K562 (cell line): ENCODE data around the gene MAST1. TPM values are rescaled to one million over a fixed set of nuclear protein-coding genes. Genes with fewer than 3 reads are reported as not detected.

Experiments used
- ATAC-seq: fragments of 200-7000 bp; cut with Tn5 transposase; 3 replicates; pipeline ENCODE4 v1.9.1; 2020; ENCODE audit warnings: moderate library complexity
- BruUV-seq: library from RNA; stranded (reverse); fragments of 400-500 nt; replicated peaks from 2 replicates; lab custom pipeline; 2021; lab: Mats Ljungman, UMichigan
- CTCF ChIA-PET: fragments of 300-600 bp; formaldehyde crosslinking; extraction: SDS; loops from one replicate; lab custom pipeline; 2021; ENCODE audit warnings: low intra/inter-chr PET ratio; lab: Yijun Ruan, JAX
- POLR2A ChIA-PET: fragments of 300-600, 350-650 bp; sonication (Branson Sonifier 250); formaldehyde crosslinking; extraction: SDS; loops from one replicate; lab custom pipeline; 2021; ENCODE audit warnings: antibody characterized with exemption, inconsistent platforms; lab: Yijun Ruan, JAX
- DNase-seq, 4 experiments: peaks; one replicate each; pipeline versions ENCODE4 v3.0.0 to v3.0.0-alpha.2; 2011 to 2018; ENCODE audit warnings: low spot score in 3 of 4, mixed read lengths in 3 of 4; ENCODE audit errors: extremely low read depth in 1 of 4
- FAIRE-seq: peaks from 2 replicates; lab custom pipeline; 2011; peaks lifted over from hg19 to GRCh38; lab: Jason Lieb, UNC
- H2AFZ ChIP-seq: 2 replicates; pipeline ENCODE4 v1.6.0; 2011; ENCODE audit warnings: low read depth, low read length, control low read depth, inconsistent platforms
- H3K27ac ChIP-seq: fragments of 200-600 bp; 3 replicates; pipeline ENCODE4 v1.8.0; 2011; ENCODE audit warnings: low read depth, mild to moderate bottlenecking, control low read depth, inconsistent platforms, low read length, moderate library complexity, mixed read lengths; ENCODE audit errors: extremely low read depth
- H3K27me3 ChIP-seq, 2 experiments: fragments of 300-600 bp in 1 of 2; 2 replicates in 1 of 2; 3 replicates in 1 of 2; pipeline versions ENCODE4 v1.6.0 to v1.8.0; 2011; ENCODE audit warnings: inconsistent platforms in 2 of 2, low read length in 2 of 2, mild to moderate bottlenecking in 1 of 2, mixed read lengths in 1 of 2, moderate library complexity in 1 of 2; ENCODE audit not compliant: control insufficient read depth in 2 of 2, insufficient read depth in 2 of 2
- H3K36me3 ChIP-seq: fragments of 300-600 bp; 3 replicates; pipeline ENCODE4 v1.8.0; 2011; ENCODE audit warnings: mild to moderate bottlenecking, low read length, inconsistent platforms; ENCODE audit not compliant: control insufficient read depth, insufficient read depth
- H3K4me1 ChIP-seq, 2 experiments: fragments of 200-600 bp in 1 of 2; replicated peaks in 1 of 2; 2 replicates in 1 of 2; 3 replicates in 1 of 2; pipeline versions ENCODE4 v1.5.1 to v1.8.0; 2011; ENCODE audit warnings: inconsistent platforms in 2 of 2, low read length in 2 of 2, mild to moderate bottlenecking in 1 of 2, mixed read lengths in 1 of 2, moderate library complexity in 1 of 2; ENCODE audit not compliant: control insufficient read depth in 2 of 2, insufficient read depth in 2 of 2
- H3K4me2 ChIP-seq: 2 replicates; pipeline ENCODE4 v1.6.1; 2011; ENCODE audit warnings: low read length, control low read depth, inconsistent platforms, mixed read lengths; ENCODE audit not compliant: insufficient read depth
- H3K4me3 ChIP-seq: fragments of 200-600 bp; sonication (generic), shearing (Covaris generic); 2 replicates; pipeline ENCODE4 v1.5.1; 2016; ENCODE audit warnings: control low read depth, inconsistent platforms
- H3K79me2 ChIP-seq: fragments of 200-600 bp; 3 replicates; pipeline ENCODE4 v1.8.0; 2011; ENCODE audit warnings: low read length, inconsistent platforms; ENCODE audit not compliant: control insufficient read depth, insufficient read depth
- H3K9ac ChIP-seq, 2 experiments: 2 replicates each; pipeline versions ENCODE4 v1.6.0 to v1.6.1; 2011; ENCODE audit warnings: low read depth in 2 of 2, low read length in 2 of 2, control low read depth in 1 of 2, inconsistent platforms in 1 of 2, mild to moderate bottlenecking in 1 of 2, mixed read lengths in 1 of 2; ENCODE audit not compliant: insufficient read depth in 1 of 2
- H3K9me1 ChIP-seq: one replicate; pipeline ENCODE4 v1.6.0; 2011; ENCODE audit warnings: inconsistent platforms, mild to moderate bottlenecking, low read length, moderate library complexity; ENCODE audit not compliant: control insufficient read depth, insufficient read depth
- H3K9me3 ChIP-seq: replicated peaks from 2 replicates; pipeline ENCODE4 v1.5.1; 2011; ENCODE audit warnings: low read depth, low read length, inconsistent platforms; ENCODE audit not compliant: control insufficient read depth, insufficient read depth
- H4K20me1 ChIP-seq: replicated peaks from 2 replicates; pipeline ENCODE4 v1.6.1; 2011; ENCODE audit warnings: low read length, inconsistent platforms, mixed read lengths; ENCODE audit not compliant: control insufficient read depth, insufficient read depth
- BACH1 ChIP-seq: fragments of 200-800 bp; sonication (Bioruptor generic); IDR thresholded peaks from 2 replicates; pipeline ENCODE4 v1.6.1; 2016; ENCODE audit warnings: missing genetic modification characterization, missing compliant biosample characterization
- ETV1 ChIP-seq: fragments of 450-650 bp; conservative IDR thresholded peaks from 2 replicates; pipeline ENCODE4 v1.6.1; 2016; ENCODE audit warnings: missing genetic modification characterization, control low read depth, low read depth, missing compliant biosample characterization
- EZH2 ChIP-seq: IDR thresholded peaks from 2 replicates; pipeline ENCODE4 v1.6.1; 2012; ENCODE audit warnings: low read depth, mild to moderate bottlenecking, inconsistent platforms, low read length, borderline replicate concordance
- MCM5 ChIP-seq: fragments of 450-650 bp; IDR thresholded peaks from 2 replicates; pipeline ENCODE4 v1.6.1; 2016; ENCODE audit warnings: low read depth
- NFATC3 ChIP-seq: fragments of 450-650 bp; IDR thresholded peaks from 2 replicates; pipeline ENCODE4 v1.6.1; 2017; ENCODE audit warnings: mild to moderate bottlenecking
- PYGO2 ChIP-seq: fragments of 450-650 bp; IDR thresholded peaks from 2 replicates; pipeline ENCODE4 v1.6.1; 2016; ENCODE audit warnings: mild to moderate bottlenecking, missing genetic modification characterization, moderate library complexity, missing compliant biosample characterization
- SETDB1 ChIP-seq: IDR thresholded peaks from one replicate; pipeline ENCODE4 v1.6.1; 2012; ENCODE audit warnings: low read length, control low read depth, inconsistent platforms
- TAF1 ChIP-seq: IDR thresholded peaks from 2 replicates; pipeline ENCODE4 v1.6.1; 2011; ENCODE audit warnings: mild to moderate bottlenecking, low read length, moderate library complexity; ENCODE audit not compliant: insufficient read depth, control insufficient read depth, severe bottlenecking; ENCODE audit errors: extremely low read depth
- XRCC3 ChIP-seq: fragments of 450-650 bp; IDR thresholded peaks from 2 replicates; pipeline ENCODE4 v1.6.1; 2017; ENCODE audit warnings: mild to moderate bottlenecking, moderate library complexity
- ZNF717 ChIP-seq: fragments of 250-450 bp; sonication (Bioruptor Pico); IDR thresholded peaks from 2 replicates; pipeline ENCODE4 v1.5.0; 2021
- WGBS: fragments of 100-300 bp; shearing (Covaris generic); methylation state at CpG from one replicate; pipeline ENCODE4 v1.1.6; 2016; ENCODE audit warnings: low coverage, mixed read lengths; ENCODE audit not compliant: insufficient coverage; ENCODE audit errors: missing lambda C conversion rate; 5-methylcytosine and 5-hydroxymethylcytosine counted together
- in situ Hi-C: fragments of 300-500 bp; cut with MboI; formaldehyde crosslinking; loops from 4 replicates; pipeline ENCODE4 v1.15.0; 2018; ENCODE audit warnings: inconsistent platforms, mixed read lengths
- intact Hi-C: fragments of 100-400 bp; cut with micrococcal nuclease; formaldehyde crosslinking; loops from 2 replicates; pipeline ENCODE4 v1.14.2; 2022
- polyA plus RNA-seq, 8 experiments: library from polyadenylated mRNA; depleted of rRNA in 4 of 8; stranded (reverse) in 5 of 8; unstranded in 3 of 8; fragments of >200 nt; fragmentation: Nextera tagmentation in 2 of 8; fragmentation: Illumina TruSeq in 1 of 8; extraction: Ambion mirVana in 2 of 8; extraction: Trizol in 1 of 8; gene quantifications; 2 replicates each; pipeline versions ENCODE4 v1.2.1 to v1.2.3, GENCODE V29; 2011 to 2014; ENCODE audit warnings: inconsistent platforms in 1 of 8, missing spikeins in 1 of 8
- total RNA-seq, 7 experiments: library from RNA; depleted of rRNA in 6 of 7; stranded (reverse); fragments of >200 nt in 6 of 7; fragmentation: Illumina TruSeq in 2 of 7; extraction: Trizol in 2 of 7; gene quantifications; 2 replicates each; pipeline versions ENCODE4 v1.2.1 to v1.2.3, GENCODE V29; 2011 to 2021; ENCODE audit warnings: low replicate concordance in 1 of 7
- TF ChIP-seq, protein P1 (sequence below), 2 experiments: fragments of 450-650 bp; conservative IDR thresholded peaks; 2 replicates each; pipeline ENCODE4 v1.6.1; 2017; ENCODE audit warnings: mild to moderate bottlenecking in 2 of 2, moderate library complexity in 2 of 2
- TF ChIP-seq, protein P2 (sequence below), 2 experiments: fragments of 450-650 bp in 1 of 2; sonication (generic) in 1 of 2; formaldehyde crosslinking in 1 of 2; IDR thresholded peaks in 1 of 2; conservative IDR thresholded peaks in 1 of 2; 2 replicates each; pipeline versions ENCODE4 v1.6.1 to v1.8.1; 2016 to 2023; ENCODE audit warnings: mild to moderate bottlenecking in 2 of 2, moderate library complexity in 2 of 2, inconsistent platforms in 1 of 2, missing genetic modification reagents in 1 of 2
- TF ChIP-seq, protein P3 (sequence below): sonication (generic); formaldehyde crosslinking; IDR thresholded peaks from 2 replicates; pipeline ENCODE4 v1.8.1; 2022; ENCODE audit warnings: missing genetic modification reagents
- TF ChIP-seq, protein P4 (sequence below): IDR thresholded peaks from 2 replicates; pipeline ENCODE4 v1.6.1; 2012; ENCODE audit warnings: low read depth, low read length, improper control_type of control experiment, borderline replicate concordance

The MAST1 gene
- total and polyA plus RNA-seq, 9 of the 15 experiments (the other 6 are each of a cell fraction or from before 2014, with no cell fraction given), result 0.48 to 10.3 (median 3.9) TPM

DNA sequence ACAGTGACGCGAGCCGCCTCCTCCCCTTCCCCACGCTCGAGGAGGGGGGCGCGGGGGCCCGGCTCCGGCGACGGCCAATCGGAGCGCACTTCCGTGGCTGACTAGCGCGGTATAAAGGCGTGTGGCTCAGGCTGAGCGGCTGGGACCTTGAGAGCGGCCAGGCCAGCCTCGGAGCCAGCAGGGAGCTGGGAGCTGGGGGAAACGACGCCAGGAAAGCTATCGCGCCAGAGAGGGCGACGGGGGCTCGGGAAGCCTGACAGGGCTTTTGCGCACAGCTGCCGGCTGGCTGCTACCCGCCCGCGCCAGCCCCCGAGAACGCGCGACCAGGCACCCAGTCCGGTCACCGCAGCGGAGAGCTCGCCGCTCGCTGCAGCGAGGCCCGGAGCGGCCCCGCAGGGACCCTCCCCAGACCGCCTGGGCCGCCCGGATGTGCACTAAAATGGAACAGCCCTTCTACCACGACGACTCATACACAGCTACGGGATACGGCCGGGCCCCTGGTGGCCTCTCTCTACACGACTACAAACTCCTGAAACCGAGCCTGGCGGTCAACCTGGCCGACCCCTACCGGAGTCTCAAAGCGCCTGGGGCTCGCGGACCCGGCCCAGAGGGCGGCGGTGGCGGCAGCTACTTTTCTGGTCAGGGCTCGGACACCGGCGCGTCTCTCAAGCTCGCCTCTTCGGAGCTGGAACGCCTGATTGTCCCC lies 46.8 kb upstream of the MAST1 start, which contains the start of gene JUNB:
JUNB (plus strand) TSS at position 142 of the 706 bp plus-strand sequence; CDS start at position 428, 286 bp downstream.
- in situ Hi-C loops, result no loop called here
- FAIRE-seq (peak; percentile 83), DNase-seq (peak; percentile 80 to 98 (median 88)), ATAC-seq (peak; percentile 78)
- H3K79me2 ChIP-seq, result peaks cover 36% of the 10 kb centered on the region
- peak within 1 kb of the TSS; percentile 83 for H3K4me3 ChIP-seq
- H4K20me1 ChIP-seq, result peaks cover 13% of the 10 kb centered on the region; the same call in 1 of the 2 replicates
- H3K9ac ChIP-seq, result peak within 1 kb of the TSS; percentile 89 to 97
- H3K27ac ChIP-seq, result peak within 1 kb of the TSS; percentile 89
- H3K9me3 ChIP-seq, result no peaks in the 10 kb centered on the region
- H2AFZ ChIP-seq, result peak within 1 kb of the TSS; percentile 58
- H3K4me1 ChIP-seq, result peaks cover 41 to 78% of the 10 kb centered on the region in 2 experiments
- no peaks in the 10 kb centered on the region for H3K9me1 ChIP-seq
- H3K4me2 ChIP-seq, result peak within 1 kb of the TSS; percentile 96
- POLR2A ChIA-PET, result interaction anchor here (0.5 to 3.6 kb wide), 30 partner anchors 9 to 1055 kb away, joined by 3 to 44 read pairs (median 4); partner anchors contain the start of genes DHPS, DNASE2, GET3 and MAN2B1
- no peaks in the 10 kb centered on the region for H3K27me3 ChIP-seq
- TSS peak; percentile 23 for BruUV-seq
- intact Hi-C loops, result loop anchor here (10.0 kb wide), 1 partner anchor 227 kb away; no protein-coding TSS in a partner anchor
- WGBS, result under 1% methylated on average over 65 of the region's 73 CpGs
- H3K36me3 ChIP-seq, result no peaks in the 10 kb centered on the region
- CTCF ChIA-PET, result no interaction called here
- TF ChIP-seq ETV1 (tag) (peak; percentile 75), PYGO2 (tag) (no peak), TAF1 (peak; percentile 99), MCM5 (no peak), NFATC3 (peak; percentile 53; the same call in 1 of the 2 replicates), EZH2 (no peak), ZNF717 (CRISPR knock-in tag) (no peak), SETDB1 (peak; percentile 57), BACH1 (tag) (no peak), XRCC3 (no peak)
- TF ChIP-seq, protein P1, sequence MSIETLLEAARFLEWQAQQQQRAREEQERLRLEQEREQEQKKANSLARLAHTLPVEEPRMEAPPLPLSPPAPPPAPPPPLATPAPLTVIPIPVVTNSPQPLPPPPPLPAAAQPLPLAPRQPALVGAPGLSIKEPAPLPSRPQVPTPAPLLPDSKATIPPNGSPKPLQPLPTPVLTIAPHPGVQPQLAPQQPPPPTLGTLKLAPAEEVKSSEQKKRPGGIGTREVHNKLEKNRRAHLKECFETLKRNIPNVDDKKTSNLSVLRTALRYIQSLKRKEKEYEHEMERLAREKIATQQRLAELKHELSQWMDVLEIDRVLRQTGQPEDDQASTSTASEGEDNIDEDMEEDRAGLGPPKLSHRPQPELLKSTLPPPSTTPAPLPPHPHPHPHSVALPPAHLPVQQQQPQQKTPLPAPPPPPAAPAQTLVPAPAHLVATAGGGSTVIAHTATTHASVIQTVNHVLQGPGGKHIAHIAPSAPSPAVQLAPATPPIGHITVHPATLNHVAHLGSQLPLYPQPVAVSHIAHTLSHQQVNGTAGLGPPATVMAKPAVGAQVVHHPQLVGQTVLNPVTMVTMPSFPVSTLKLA (conservative IDR thresholded peaks at IDR 0.05), result no peak; a peak in 1 of 4 replicates
- TF ChIP-seq, protein P2, sequence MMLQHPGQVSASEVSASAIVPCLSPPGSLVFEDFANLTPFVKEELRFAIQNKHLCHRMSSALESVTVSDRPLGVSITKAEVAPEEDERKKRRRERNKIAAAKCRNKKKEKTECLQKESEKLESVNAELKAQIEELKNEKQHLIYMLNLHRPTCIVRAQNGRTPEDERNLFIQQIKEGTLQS (IDR thresholded peaks at IDR 0.05), result 0 out of 2 replicates have a peak, but pooled peaks have one; percentile 15
- TF ChIP-seq, protein P2 (CRISPR knock-in tag; conservative IDR thresholded peaks at IDR 0.05), result 0 out of 2 replicates have a peak, but pooled peaks have one; percentile 55
- TF ChIP-seq, protein P3, sequence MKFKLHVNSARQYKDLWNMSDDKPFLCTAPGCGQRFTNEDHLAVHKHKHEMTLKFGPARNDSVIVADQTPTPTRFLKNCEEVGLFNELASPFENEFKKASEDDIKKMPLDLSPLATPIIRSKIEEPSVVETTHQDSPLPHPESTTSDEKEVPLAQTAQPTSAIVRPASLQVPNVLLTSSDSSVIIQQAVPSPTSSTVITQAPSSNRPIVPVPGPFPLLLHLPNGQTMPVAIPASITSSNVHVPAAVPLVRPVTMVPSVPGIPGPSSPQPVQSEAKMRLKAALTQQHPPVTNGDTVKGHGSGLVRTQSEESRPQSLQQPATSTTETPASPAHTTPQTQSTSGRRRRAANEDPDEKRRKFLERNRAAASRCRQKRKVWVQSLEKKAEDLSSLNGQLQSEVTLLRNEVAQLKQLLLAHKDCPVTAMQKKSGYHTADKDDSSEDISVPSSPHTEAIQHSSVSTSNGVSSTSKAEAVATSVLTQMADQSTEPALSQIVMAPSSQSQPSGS (CRISPR knock-in tag), result no peak
- TF ChIP-seq, protein P4, sequence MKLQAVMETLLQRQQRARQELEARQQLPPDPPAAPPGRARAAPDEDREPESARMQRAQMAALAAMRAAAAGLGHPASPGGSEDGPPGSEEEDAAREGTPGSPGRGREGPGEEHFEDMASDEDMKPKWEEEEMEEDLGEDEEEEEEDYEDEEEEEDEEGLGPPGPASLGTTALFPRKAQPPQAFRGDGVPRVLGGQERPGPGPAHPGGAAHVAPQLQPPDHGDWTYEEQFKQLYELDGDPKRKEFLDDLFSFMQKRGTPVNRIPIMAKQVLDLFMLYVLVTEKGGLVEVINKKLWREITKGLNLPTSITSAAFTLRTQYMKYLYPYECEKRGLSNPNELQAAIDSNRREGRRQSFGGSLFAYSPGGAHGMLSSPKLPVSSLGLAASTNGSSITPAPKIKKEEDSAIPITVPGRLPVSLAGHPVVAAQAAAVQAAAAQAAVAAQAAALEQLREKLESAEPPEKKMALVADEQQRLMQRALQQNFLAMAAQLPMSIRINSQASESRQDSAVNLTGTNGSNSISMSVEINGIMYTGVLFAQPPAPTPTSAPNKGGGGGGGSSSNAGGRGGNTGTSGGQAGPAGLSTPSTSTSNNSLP, result no peak
